Spleen (tissue), 7 donors: ENCODE measurements around the gene ADAMTS18.

Source experiments
- POLR2A ChIP-seq, 3 donors: fragments of 450-650 bp; IDR thresholded peaks; one replicate each; pipeline ENCODE4 v1.5.1; 2017; ENCODE audit warnings: antibody characterized with exemption in 3 of 3, mild to moderate bottlenecking in 1 of 3
- POLR2AphosphoS5 ChIP-seq, 3 donors: sonication (generic); formaldehyde crosslinking; IDR thresholded peaks; one replicate each; pipeline ENCODE4 v1.5.1; 2017; ENCODE audit warnings: antibody characterized with exemption in 3 of 3
- TF ChIP-seq, protein P1 (sequence below), 11 experiments: fragments of 200-600 bp in 7 of 11; fragments of 450-650 bp in 4 of 11; sonication (generic) in 4 of 11; IDR thresholded peaks in 8 of 11; conservative IDR thresholded peaks in 3 of 11; 1 replicate in 7 of 11; 2 replicates in 4 of 11; pipeline versions ENCODE4 v1.4.0 to v1.8.0; 2016 to 2021; ENCODE audit warnings: antibody characterized with exemption in 11 of 11, inconsistent platforms in 4 of 11, mild to moderate bottlenecking in 1 of 11
- donor health status: DM: no; HTN: no; CAD: no; lungs with moderate emphysema.
- donor health status: DM: no; HTN: no; CAD: no.
- donor health status: DM: no; HTN: no; CAD: no.

DNA sequence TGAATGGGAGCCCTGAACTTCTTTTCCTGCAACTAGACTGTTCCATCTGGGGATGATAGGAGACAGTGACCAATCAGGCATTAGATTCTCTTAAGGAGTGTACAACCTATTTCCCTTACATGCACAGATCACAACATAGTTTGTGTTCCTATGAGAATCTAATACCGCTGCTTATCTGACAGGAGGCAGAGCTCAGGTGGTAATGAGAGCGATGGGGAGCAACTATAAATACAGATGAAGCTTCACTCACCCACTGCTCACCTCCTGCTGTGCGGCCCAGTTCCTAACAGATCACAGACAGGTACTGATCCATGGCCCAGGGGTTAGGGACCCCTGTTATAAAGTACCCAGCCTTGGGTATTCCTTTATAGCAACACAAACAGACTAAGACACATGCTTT is 17.4 kb upstream of the ADAMTS18 start:
- TF ChIP-seq POLR2A (IDR thresholded peaks at IDR 0.05) = no peak
- TF ChIP-seq, protein P1, sequence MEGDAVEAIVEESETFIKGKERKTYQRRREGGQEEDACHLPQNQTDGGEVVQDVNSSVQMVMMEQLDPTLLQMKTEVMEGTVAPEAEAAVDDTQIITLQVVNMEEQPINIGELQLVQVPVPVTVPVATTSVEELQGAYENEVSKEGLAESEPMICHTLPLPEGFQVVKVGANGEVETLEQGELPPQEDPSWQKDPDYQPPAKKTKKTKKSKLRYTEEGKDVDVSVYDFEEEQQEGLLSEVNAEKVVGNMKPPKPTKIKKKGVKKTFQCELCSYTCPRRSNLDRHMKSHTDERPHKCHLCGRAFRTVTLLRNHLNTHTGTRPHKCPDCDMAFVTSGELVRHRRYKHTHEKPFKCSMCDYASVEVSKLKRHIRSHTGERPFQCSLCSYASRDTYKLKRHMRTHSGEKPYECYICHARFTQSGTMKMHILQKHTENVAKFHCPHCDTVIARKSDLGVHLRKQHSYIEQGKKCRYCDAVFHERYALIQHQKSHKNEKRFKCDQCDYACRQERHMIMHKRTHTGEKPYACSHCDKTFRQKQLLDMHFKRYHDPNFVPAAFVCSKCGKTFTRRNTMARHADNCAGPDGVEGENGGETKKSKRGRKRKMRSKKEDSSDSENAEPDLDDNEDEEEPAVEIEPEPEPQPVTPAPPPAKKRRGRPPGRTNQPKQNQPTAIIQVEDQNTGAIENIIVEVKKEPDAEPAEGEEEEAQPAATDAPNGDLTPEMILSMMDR (IDR thresholded peaks at IDR 0.05 in 8 of 11, conservative IDR thresholded peaks at IDR 0.05 in 3 of 11) = no peak
- TF ChIP-seq POLR2AphosphoS5 (IDR thresholded peaks at IDR 0.05) = no peak
